ENCODE results near the gene PFKFB2. TPM values are rescaled to one million over a fixed set of nuclear protein-coding genes. Genes with fewer than 3 reads are reported as not detected.

PFKFB2 gene
- polyA plus RNA-seq, 3 donors, result 2.1 to 6.9 (median 2.3) TPM

DNA sequence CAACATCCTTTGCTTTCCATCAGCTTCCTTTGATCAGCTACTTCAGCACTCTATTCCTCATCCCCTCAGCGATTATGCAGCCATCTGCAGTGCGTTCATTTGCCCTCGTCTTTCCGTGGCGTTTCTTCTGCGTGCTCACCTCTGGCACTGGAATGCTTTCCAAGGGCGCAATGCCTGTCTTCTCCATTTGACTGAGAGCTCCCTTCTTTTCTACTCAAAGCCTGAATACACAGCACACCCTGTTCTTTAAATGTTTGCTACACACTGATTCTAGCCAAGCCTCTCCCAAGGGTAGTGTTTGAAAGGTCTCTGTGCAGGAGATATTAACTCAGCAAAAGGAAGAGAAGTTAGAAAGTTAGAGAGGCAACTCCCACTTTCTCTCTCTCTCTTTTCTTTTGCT, 43.1 kb upstream of the PFKFB2 start:
- Histone ChIP-seq H3K27me3 (ENCODE audit: control insufficient read depth in 2 of 2, insufficient read depth in 2 of 2, low read length in 2 of 2) (no peaks in the 10 kb centered on the region), H3K4me3 (replicated peaks in 1 of 3; ENCODE audit: low read depth in 2 of 3, low read length in 3 of 3) (no peak overlapping the region), H3K4me2 (replicated peaks; ENCODE audit: extremely low read depth, low read length, poor library complexity, severe bottlenecking) (no peak overlapping the region), H2AFZ (ENCODE audit: insufficient read depth, low read depth, low read length, poor library complexity, severe bottlenecking) (no peak overlapping the region), H3K79me2 (ENCODE audit: insufficient read depth, low read length) (no peaks in the 10 kb centered on the region), H3K27ac (ENCODE audit: low read depth in 1 of 2, low read length in 2 of 2) (no peak overlapping the region), H4K20me1 (ENCODE audit: insufficient read depth, low read length) (no peaks in the 10 kb centered on the region), H3K9ac (ENCODE audit: insufficient read depth, low read length, poor library complexity, severe bottlenecking) (no peak overlapping the region), H3K4me1 (ENCODE audit: control insufficient read depth in 1 of 2, insufficient read depth in 2 of 2, low read length in 2 of 2) (no peaks in the 10 kb centered on the region), H3K9me3 (replicated peaks in 1 of 2; ENCODE audit: control insufficient read depth in 1 of 2, insufficient read depth in 1 of 2, low read length in 2 of 2) (no peaks in the 10 kb centered on the region), H3K36me3 (replicated peaks in 1 of 2; ENCODE audit: control insufficient read depth in 1 of 2, insufficient read depth in 2 of 2, low read length in 2 of 2) (no peaks in the 10 kb centered on the region)
- intact Hi-C loops (cut with micrococcal nuclease), result no loop called here
- Mint-ChIP-seq H3K36me3 (no peaks in the 10 kb centered on the region), H3K4me1 (peaks cover 1% of the 10 kb centered on the region), H3K9me3 (peaks cover 0 to 3% (median 0%) of the 10 kb centered on the region in 7 donors), H3K27ac (no peak overlapping the region), H3K27me3 (ENCODE audit: low read depth in 3 of 3) (peaks cover 4 to 10% (median 4%) of the 10 kb centered on the region in 3 donors), H3K4me3 (peak overlapping the region in 1 of 2 donors; percentile 8)
- 96% methylated on average over 7 of the region's 7 CpGs for WGBS (ENCODE audit: insufficient coverage)
- DNase-seq, result no peak
- TF ChIP-seq, protein P1, sequence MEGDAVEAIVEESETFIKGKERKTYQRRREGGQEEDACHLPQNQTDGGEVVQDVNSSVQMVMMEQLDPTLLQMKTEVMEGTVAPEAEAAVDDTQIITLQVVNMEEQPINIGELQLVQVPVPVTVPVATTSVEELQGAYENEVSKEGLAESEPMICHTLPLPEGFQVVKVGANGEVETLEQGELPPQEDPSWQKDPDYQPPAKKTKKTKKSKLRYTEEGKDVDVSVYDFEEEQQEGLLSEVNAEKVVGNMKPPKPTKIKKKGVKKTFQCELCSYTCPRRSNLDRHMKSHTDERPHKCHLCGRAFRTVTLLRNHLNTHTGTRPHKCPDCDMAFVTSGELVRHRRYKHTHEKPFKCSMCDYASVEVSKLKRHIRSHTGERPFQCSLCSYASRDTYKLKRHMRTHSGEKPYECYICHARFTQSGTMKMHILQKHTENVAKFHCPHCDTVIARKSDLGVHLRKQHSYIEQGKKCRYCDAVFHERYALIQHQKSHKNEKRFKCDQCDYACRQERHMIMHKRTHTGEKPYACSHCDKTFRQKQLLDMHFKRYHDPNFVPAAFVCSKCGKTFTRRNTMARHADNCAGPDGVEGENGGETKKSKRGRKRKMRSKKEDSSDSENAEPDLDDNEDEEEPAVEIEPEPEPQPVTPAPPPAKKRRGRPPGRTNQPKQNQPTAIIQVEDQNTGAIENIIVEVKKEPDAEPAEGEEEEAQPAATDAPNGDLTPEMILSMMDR (IDR thresholded peaks at IDR 0.05), result no peak

DNA sequence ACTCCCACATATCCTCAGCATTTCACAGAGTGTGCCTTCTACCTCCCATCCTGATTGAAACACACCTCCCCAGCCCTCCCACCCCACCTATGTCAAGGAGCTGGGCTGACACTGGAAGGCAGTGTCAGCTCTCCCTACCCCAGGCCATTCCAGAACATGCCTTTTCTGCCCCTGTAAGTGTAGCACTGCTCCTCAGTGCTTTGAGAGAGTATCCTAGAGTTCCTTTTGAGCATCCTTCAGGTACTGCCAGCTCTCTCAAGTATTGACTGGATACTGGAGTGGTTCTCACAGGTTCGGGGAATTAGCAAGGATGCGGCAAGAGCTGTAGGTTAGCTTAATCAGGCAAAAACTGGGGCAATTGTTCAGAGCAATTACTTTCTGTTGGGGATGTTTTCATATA, 42.3 kb upstream of the PFKFB2 start:
- Mint-ChIP-seq H3K4me3 (no peak overlapping the region), H3K9me3 (peaks cover 0 to 3% (median 0%) of the 10 kb centered on the region in 7 donors), H3K36me3 (no peaks in the 10 kb centered on the region), H3K27me3 (ENCODE audit: low read depth in 3 of 3) (peaks cover 3 to 9% (median 4%) of the 10 kb centered on the region in 3 donors), H3K4me1 (peaks cover 1% of the 10 kb centered on the region), H3K27ac (no peak overlapping the region)
- Histone ChIP-seq H3K27me3 (ENCODE audit: control insufficient read depth in 2 of 2, insufficient read depth in 2 of 2, low read length in 2 of 2) (no peaks in the 10 kb centered on the region), H3K4me3 (replicated peaks in 1 of 3; ENCODE audit: low read depth in 2 of 3, low read length in 3 of 3) (no peak overlapping the region), H2AFZ (ENCODE audit: insufficient read depth, low read depth, low read length, poor library complexity, severe bottlenecking) (no peak overlapping the region), H3K9me3 (replicated peaks in 1 of 2; ENCODE audit: control insufficient read depth in 1 of 2, insufficient read depth in 1 of 2, low read length in 2 of 2) (no peaks in the 10 kb centered on the region), H3K27ac (ENCODE audit: low read depth in 1 of 2, low read length in 2 of 2) (no peak overlapping the region), H3K36me3 (replicated peaks in 1 of 2; ENCODE audit: control insufficient read depth in 1 of 2, insufficient read depth in 2 of 2, low read length in 2 of 2) (no peaks in the 10 kb centered on the region), H3K79me2 (ENCODE audit: insufficient read depth, low read length) (no peaks in the 10 kb centered on the region), H3K9ac (ENCODE audit: insufficient read depth, low read length, poor library complexity, severe bottlenecking) (no peak overlapping the region), H3K4me1 (ENCODE audit: control insufficient read depth in 1 of 2, insufficient read depth in 2 of 2, low read length in 2 of 2) (no peaks in the 10 kb centered on the region), H4K20me1 (ENCODE audit: insufficient read depth, low read length) (no peaks in the 10 kb centered on the region), H3K4me2 (replicated peaks; ENCODE audit: extremely low read depth, low read length, poor library complexity, severe bottlenecking) (no peak overlapping the region)
- DNase-seq, result no peak
- intact Hi-C loops (cut with micrococcal nuclease), result no loop called here
- WGBS (ENCODE audit: insufficient coverage), result 100% methylated on average over 2 of the region's 2 CpGs
- TF ChIP-seq, protein P1 (IDR thresholded peaks at IDR 0.05), result no peak
